GM19438 (cell line): ENCODE data around the gene LMTK3.
"Not testable (repeated sequence)": the region's sequence is repeated elsewhere in the genome, so short reads cannot be mapped to it uniquely, and the experiment has no call there.

Source experiments
- ATAC-seq: cut with Tn5 transposase; IDR thresholded peaks from one replicate; pipeline ENCODE4 v1.9.1; 2021; ENCODE audit warnings: low read depth; ENCODE audit not compliant: unreplicated experiment

The LMTK3 gene

DNA sequence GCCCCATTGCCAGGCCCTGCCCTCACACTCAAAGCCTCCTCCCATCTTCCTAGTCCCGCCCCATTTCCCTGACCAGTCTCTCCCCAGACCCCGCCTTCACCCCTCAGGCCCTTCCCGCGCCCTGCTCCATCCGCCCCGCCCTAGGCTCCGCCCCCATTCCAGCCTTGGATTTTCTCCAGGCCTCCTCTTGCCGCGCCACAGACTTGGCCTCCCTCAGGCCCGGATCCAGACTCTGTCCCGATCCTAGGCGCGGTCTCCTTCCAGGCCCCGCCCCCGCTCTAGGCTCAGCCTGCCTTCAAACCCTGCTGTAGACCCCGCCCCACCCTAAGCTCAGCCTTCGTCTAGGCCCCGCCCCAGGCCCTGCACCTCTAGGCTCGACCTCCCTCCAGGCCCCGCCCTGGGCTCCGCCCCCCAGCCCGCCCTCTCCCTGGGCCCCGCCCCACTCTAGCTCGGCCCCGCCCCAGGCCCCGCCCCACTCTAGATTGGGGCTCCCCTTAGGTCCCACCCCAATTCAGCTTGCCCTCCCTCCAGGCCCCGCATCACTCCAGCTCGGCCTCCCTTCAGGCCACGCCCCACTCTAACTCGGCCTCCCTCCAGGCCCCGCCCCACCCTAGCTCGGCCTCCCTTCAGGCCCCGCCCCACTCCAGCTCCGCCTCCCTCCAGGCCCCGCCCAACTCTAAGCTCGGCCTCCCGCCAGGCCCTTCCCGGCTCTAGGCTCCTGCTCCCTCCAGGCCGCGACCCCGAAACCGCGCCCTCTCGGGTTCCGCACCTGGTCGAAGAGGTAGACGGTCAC lies 18.5 kb downstream of the LMTK3 start:
- ATAC-seq: peak; percentile 71

DNA sequence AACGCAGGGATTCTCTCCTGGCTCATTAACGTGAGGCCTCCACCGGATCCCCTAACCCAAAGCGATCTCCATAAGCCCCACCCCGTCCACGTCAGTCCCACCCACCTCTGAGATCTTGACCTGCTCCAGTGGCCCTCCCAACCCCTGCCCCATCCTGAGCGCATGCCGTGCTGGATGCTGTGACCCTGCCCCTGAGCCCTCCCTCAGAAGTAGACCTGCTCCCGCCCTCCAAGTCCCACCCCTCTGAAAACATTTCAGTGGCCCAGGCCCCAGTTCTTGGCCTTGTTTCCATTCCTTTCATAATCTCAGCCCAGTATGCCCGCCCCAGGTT lies 19.9 kb downstream of the LMTK3 start:
- ATAC-seq: no peak

DNA sequence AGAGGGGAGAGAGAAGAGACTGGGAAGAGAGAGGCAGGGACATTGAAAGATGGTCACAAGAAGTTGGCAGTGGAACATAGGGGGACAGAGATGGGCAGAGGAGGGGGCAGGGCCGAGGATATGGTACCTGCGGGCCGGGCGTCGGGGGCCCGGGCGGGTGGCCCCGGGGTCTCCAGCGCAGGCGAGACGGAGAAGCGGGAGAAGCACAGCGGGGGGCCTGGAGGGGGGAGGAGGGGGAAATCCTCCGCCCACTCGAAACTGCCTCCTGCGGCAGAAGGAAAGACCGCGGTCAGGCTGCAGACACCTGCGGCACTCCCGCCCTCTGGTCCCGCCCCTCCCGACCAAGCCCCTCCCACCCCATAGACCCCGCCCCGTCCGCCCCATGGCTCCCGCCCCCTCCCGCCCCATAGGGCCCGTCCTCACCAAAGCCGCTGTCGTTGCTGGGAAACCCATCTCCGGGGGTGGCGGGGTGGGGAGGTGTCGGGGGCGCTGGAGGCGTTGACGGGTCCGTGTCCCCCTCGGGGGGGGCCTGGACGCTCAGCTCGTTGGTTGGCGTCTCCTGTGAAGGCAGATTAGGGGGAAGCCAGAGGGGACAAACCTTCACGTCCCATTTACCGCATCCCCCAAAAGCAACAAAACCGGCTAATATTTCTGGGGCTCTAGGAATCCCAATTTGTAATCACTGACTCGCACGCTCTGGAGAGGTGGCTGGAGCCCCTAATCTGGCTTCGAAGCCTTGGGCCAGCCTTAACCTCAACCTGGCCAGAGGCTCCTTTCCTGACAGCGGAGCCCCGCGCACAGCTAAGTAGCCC lies 20.4 kb downstream of the LMTK3 start:
- ATAC-seq: no peak

DNA sequence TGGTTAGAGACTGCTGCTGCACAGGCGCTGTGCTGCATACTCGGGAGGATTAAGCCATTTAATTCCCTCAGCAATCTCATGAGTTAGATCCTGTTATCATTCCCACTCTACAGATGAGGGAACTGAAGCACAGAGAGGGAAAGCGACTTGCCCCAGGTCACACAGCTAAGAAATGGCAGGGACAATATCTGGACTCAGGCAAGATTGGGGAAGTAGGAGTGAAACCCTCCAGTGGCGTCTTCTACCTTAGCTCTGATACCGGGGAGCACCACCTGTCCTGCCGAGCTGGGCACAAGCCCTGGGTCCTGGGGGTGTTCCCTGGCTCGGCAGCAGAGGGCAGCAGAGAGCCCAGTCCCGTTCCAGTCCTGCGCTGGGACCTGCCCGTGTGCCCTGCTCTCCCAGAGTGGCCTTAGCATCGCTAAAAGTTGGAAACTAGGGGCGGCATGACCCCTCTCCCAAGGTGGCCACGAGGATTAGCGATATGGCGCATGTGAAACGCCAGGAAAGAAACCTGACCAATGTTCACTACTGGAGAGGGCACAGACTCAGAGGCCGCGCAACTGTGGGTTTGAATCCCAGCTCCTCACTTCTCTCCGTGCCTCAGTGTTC lies 21.9 kb downstream of the LMTK3 start:
- ATAC-seq: no peak

DNA sequence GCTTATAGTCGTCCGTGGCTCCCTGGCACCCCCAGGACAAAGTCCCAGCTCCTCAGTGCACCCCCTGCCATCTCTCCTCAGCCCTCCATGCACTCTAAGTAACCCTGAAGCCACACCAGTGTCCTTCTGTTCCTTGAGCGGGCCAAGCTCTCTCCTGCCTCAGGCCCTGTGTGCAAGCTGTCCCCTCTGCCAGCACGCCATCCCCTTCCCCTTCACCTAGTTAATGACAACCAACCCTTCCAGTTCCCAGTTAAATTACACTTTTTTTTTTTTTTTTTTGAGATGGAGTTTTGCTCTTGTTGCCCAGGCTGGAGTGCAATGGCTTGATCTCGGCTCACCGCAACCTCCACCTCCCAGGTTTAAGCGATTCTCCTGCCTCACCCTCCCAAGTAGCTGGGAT lies 23.2 kb downstream of the LMTK3 start:
- ATAC-seq: not testable (repeated sequence)

DNA sequence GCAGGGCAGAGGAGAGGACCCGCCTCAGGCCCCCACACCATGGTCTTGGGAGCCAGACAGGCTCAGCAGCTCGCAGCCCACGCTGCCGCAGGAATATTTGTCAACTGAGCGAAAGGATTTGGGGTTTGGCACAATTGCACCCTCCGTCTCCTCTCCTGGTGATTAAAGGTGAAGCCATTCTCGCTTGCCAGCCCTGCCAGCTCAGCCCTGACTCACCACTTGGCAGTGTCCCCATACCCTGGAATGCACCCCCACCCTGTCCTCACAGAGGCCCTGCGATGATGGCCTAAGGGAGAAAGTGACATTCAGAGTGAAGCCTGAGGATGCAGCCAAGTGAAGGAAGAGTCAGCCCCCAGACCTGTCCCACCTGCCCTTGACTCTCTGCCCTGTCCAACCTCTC lies 23.7 kb downstream of the LMTK3 start:
- ATAC-seq: no peak

DNA sequence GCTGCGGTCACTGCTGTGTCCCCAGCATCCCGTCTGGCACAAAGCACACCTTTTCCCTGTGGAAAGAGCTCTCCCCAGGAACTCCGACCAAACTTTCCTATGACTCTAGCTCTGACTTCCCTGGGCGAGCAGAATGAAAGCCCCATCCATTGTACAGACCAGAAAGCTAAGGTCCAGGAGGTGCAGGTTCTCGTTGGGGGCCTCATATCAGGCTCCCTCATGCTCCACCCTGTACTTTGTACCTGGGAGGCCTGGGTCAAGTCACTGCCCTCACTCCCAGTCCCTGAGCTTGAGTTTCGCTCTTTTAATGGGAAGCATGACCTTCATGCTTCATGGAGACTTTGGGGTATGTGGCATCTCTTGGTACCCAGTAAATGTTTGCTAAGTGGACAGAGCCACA lies 24.1 kb downstream of the LMTK3 start:
- no peak for ATAC-seq

DNA sequence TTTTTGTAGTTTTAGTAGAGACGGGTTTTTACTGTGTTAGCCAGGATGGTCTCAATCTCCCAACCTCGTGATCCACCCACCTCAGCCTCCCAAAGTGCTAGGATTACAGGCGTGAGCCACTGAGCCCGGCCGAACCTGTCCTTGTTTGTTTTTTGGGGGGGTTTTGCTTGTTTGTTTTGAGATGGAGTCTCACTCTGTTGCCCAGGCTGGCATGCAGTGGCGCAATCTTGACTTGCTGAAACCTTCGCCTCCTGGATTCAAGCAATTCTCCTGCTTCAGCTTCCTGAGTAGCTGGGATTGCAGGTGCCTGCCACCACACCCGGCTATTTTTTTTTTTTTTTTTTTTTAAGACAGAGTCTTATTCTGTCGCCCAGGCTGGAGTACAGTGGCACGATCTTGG lies 24.9 kb downstream of the LMTK3 start:
- ATAC-seq: not testable (repeated sequence)

DNA sequence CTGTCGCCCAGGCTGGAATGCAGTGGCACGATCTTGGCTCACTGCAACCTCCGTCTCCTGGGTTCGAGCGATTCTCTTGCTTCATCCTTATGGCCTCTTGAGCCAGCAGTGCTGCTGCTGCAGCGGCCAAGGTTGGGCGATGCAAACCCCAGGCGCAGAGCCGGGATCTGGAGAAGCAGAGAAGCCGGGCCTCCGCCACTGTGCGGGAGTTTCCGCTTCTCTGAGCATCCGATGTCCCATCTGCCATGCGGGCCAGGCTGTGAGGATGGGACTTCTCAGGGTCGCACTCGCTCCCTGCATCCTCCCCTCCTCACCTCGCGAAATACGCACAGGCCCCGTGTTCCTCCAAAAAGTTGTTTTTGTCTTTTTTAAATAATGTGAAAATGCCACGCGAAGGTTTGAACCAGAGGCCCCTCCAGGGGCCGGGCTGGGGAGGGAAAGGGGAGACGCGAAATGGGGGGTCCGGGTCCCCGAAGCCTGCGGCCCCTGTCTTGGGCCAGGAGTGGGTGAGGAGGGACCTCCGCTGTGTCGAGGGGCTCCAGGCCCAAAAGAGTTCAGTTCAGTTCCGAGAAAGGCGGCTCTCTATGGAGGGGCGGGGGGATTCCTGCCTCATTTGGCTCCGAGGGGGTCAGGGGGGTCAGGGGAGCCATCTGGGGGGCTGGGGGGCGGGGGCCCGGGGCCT lies 26.6 kb downstream of the LMTK3 start:
- ATAC-seq: no peak

DNA sequence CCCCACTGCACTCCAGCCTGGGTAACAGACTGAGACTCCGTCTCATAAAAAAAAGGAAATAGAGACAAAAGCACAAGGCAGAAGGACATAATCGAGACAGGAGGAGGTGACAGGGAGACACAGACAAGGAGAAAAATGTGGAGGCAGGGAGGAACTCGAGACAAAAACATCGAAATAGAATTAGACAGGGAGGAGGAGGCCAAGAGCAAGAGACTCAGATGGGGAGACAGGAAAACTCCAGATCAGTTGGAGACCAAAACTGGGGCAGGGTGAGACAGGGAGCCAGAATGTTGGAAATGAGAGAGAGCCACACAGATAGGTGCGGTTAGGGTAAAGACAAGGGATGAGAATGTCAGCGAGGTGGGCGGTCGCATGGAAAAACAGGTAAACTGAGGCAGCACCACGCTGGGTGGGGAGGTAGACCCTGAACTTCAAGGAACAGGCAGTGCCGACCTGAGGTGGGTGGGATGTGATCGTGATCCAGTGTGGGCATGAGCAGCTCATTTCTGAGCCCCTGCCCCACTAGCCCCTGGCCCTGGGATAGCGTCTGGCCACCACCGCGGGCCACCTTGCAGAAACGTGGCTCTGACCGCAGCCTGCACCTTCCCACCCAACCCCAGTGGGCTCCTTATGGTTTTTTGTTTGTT lies 27.3 kb downstream of the LMTK3 start:
- ATAC-seq: no peak

DNA sequence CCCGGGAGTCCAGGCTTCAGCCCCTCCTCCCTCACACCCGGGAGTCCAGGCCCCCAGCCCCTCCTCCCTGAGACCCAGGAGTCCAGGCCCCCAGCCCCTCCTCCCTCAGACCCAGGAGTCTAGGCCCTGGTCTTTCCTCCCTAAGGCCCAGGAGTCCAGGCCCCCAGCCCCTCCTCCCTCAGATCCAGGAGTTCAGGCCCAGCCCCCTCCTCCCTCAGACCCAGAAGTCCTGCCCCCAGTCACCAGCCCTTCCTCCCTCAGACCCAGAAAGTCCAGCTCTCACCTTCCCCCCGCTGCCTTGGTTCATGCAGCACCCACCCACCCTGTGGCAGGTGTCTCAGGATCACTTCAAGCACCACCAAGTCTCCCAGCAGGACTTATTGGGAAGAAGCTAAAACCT lies 28.3 kb downstream of the LMTK3 start:
- no peak for ATAC-seq

DNA sequence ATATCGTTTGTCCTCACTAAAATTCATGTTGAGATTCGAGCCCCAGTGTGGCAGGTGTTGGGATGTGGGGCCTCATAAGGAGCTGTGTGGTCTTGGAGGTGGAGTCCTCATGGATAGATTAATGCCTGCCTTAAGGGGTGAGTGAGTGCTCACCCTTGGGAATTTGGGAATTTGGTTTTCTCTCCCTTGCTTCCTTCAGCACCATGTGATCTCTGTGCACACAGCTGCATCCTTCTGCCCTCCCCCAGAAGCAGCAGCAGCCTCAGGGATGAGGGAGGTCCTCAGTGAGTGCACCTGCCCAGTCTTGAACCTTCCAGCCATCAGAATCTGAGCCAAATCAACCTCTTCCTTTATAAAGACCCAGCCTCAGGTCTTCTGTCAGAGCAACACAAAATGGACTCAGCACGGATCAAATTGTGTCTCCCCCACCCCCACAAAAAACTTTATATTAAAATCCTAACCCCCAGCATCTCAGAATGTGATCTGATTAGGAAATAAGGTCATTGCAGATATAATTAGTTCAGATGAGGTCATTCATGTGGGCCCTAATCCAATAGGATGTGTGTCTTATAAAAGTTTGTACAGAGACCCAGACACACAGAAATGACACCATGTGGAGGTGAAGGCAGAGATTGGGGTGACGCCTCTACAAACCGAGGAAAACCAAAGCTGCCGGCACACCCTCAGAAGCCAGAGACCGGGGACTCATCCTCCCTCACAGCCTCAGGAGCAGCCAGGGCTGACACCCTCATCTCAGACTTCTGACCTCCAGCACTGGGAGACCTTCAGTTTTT lies 29.6 kb downstream of the LMTK3 start:
- no peak for ATAC-seq

DNA sequence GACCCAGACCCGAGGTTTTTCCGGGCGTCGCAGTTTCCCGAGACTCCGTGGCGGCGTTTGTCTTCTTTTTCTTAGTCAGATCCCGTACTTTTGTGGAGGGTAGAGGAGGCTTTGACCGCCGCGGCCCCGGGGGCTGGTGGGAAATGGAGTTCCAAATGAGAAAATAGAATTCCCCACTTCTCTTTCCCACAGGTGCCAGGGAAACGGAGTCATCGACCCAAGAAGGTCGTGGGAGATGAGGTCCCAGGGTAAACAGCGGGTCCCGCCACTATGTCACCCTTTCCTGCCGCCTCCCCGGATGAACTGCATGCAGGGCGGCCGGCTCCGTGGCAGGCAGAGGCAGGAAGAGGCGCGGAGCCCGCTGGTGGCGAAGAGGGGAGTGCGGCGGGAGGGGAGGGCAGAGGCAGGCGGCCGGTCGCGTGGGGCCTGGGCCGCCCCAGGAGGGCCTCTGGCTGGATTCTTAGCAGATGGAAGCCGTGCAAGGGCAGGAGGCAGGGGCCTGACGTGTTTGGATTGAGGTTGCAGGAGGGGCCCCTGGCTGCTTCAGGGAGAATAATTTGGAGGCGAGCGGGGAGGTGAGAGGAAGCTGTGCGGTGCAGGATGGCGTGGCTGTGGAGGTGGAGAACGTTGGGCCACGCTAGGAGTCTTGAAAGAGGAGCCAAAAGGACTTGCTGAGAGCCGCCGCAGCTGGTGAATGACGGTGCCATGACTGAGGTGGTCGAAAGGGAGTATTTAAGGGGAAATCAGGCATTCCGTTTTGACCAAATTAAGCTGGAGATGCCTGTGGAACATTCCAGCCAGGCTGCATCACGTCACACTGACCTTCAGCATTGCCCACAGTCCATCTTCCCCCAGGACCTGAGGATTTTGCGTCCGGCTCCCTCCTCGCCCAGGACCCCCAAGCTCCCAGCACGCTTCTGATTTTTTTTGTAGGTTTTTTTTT lies 30.8 kb downstream of the LMTK3 start:
- no peak for ATAC-seq

DNA sequence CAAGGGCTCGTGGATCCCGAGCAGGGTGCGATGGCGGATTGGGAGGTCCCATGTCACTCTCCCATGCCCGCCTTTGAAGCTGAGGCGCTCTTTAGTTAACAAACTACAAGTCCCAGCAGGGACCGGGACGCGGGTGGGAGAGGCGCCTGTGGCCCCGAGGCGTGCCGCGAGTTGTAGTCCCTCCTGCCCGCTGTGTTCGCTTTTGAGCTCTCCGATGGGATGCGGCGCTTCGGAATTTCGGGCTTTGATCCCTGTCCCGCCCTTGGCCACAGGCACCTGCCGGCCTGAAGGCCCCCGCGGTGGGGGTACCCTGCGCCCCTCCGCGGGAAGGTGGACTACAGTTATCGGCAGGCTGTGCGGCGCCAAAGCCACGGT lies 31.5 kb downstream of the LMTK3 start:
- no peak for ATAC-seq

DNA sequence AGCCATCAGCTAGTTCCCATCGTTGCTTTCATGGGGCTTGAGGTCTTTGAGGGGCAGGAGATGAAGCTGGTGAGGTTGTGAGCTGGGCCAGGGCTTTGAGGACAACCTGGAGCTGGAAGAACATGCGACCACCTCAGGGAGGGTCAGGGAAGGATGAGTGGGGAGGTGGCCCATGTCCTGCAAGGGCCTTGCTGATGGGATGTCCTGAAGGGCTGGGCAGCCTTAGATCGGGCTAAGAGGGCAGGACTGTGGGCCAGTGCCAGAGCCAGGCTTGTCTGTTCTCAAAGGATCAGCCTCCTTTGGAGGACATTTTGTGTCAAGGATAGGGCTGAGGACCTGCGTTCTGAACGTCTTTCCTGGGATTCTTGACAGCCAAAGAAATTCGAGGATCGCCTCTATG lies 31.9 kb downstream of the LMTK3 start:
- no peak for ATAC-seq

DNA sequence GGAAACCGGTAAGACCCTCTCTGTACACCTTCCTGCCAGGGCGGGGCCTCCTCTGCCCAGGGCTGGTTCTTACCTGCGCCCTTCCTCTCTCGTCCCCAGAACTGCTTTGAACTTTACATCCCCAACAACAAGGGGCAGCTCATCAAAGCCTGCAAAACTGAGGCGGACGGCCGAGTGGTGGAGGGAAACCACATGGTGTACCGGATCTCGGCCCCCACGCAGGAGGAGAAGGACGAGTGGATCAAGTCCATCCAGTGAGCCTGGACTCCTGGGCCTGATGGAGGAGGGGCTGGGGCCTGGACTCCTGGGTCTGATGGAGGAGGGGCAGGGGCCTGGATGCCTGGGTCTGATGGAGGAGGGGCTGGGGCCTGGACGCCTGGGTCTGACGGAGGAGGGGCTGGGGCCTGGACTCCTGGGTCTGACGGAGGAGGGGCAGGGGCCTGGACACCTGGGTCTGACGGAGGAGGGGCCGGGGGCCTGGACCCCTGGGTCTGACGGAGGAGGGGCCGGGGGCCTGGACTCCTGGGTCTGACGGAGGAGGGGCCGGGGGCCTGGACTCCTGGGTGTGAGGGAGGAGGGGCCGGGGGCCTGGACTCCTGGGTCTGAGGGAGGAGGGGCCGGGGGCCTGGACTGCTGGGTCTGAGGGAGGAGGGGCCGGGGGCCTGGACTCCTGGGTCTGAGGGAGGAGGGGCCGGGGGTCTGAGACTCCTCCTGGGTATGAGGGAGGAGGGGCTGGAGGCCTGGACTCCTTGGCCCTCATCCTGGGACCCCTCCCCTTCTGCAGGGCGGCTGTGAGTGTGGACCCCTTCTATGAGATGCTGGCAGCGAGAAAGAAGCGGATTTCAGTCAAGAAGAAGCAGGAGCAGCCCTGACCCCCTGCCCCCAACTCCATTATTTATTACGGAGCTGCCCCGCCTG lies 33.0 kb downstream of the LMTK3 start:
- ATAC-seq: no peak

DNA sequence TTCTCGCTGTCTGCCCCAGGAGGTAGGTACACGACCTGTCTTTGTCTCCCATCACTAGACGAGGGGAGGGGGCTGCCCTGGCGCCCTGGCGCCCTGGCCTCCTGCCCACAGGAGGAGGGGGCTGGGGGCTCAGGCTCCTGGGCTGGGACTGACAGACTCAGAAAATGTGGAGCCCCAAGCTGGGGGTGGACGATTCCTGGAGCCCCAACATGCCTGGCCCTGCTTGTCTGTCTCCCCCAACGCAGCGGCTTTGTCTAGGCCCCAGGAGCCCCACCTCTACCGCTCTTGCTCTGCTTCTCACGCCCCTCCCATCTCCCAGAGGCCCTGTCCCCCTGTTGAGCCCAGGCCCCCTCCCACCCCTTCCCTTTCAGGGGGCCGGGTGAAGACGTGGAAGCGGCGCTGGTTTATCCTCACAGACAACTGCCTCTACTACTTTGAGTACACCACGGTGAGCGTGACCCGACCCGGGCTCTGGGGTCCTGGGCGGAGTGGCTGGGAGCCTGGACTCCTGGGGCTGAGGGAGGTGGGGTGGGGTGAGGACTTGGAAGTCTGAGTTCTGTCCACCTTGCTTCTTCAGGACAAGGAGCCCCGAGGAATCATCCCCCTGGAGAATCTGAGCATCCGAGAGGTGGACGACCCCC lies 33.8 kb downstream of the LMTK3 start:
- ATAC-seq: no peak
